ENCODE results near the gene EPHA3. TPM values are rescaled to one million over a fixed set of nuclear protein-coding genes. Genes with fewer than 3 reads are reported as not detected.

Gene EPHA3
- total and polyA plus RNA-seq, 2 donors (not counting 3 experiments of a cell fraction or from before 2014, with no cell fraction given): not detected

DNA sequence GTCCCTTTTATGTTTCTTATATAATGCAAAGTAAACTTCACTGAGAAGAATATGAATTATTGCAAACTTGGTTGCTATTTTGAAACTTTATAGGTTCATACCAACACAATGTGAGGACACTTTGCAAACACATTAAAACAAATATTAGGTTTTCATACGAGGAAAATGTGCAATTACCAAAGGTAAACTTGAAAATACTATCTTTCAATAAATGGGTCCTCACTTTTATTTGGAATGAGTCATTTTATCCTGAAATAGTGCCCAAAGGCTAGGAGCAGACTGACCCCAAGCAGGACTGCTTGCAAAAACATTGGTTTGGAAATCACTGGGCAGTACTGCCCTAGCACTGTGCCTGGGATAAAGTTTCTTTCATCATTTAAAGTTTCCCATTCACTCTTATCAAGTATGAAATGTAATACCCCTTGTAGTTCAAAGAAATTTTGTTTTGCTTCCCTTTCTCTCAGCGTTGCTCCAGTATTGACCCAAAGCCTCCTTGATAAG lies 396.5 kb downstream of the EPHA3 start:
- no peak overlapping the region for H3K4me3 ChIP-seq (replicated peaks in 1 of 3; ENCODE audit: insufficient read depth in 1 of 3, low read depth in 1 of 3, low read length in 3 of 3)
- no peak overlapping the region for H3K9ac ChIP-seq (replicated peaks; ENCODE audit: extremely low read depth, insufficient read depth, low read length)
- no peak for FAIRE-seq
- TF ChIP-seq FOS (IDR thresholded peaks at IDR 0.05; ENCODE audit: borderline replicate concordance, insufficient read depth, low read length) (no peak), MYC (IDR thresholded peaks at IDR 0.05; ENCODE audit: low read depth, low read length) (no peak), EZH2 (IDR thresholded peaks at IDR 0.05; ENCODE audit: borderline replicate concordance, low read depth, low read length, severe bottlenecking) (no peak), JUN (IDR thresholded peaks at IDR 0.05; ENCODE audit: borderline replicate concordance, insufficient read depth, insufficient read length, low read depth) (no peak), POLR2AphosphoS5 (IDR thresholded peaks at IDR 0.05; ENCODE audit: insufficient read depth, low read depth, low read length) (no peak)
- TF ChIP-seq, protein P1, sequence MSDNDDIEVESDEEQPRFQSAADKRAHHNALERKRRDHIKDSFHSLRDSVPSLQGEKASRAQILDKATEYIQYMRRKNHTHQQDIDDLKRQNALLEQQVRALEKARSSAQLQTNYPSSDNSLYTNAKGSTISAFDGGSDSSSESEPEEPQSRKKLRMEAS (IDR thresholded peaks at IDR 0.05; ENCODE audit: insufficient read depth, insufficient read length): no peak
- TF ChIP-seq, protein P2, sequence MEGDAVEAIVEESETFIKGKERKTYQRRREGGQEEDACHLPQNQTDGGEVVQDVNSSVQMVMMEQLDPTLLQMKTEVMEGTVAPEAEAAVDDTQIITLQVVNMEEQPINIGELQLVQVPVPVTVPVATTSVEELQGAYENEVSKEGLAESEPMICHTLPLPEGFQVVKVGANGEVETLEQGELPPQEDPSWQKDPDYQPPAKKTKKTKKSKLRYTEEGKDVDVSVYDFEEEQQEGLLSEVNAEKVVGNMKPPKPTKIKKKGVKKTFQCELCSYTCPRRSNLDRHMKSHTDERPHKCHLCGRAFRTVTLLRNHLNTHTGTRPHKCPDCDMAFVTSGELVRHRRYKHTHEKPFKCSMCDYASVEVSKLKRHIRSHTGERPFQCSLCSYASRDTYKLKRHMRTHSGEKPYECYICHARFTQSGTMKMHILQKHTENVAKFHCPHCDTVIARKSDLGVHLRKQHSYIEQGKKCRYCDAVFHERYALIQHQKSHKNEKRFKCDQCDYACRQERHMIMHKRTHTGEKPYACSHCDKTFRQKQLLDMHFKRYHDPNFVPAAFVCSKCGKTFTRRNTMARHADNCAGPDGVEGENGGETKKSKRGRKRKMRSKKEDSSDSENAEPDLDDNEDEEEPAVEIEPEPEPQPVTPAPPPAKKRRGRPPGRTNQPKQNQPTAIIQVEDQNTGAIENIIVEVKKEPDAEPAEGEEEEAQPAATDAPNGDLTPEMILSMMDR (IDR thresholded peaks at IDR 0.05; ENCODE audit: extremely low read depth in 1 of 2, insufficient read depth in 1 of 2, low read depth in 1 of 2, low read length in 2 of 2): no peak
- H3K9me1 ChIP-seq (replicated peaks; ENCODE audit: control insufficient read depth, extremely low read depth, insufficient read depth, low read length): no peaks in the 10 kb centered on the region
- no peak overlapping the region for H3K4me2 ChIP-seq (ENCODE audit: insufficient read depth, low read length)
- H3K27ac ChIP-seq (ENCODE audit: insufficient read depth, low read depth, low read length): no peak overlapping the region
- DNase-seq (ENCODE audit: low read depth, low spot score): no peak
- BruUV-seq (replicated peaks): no TSS peak
- no peaks in the 10 kb centered on the region for H3K4me1 ChIP-seq (ENCODE audit: control insufficient read depth, extremely low read depth, insufficient read depth, low read length)
- intact Hi-C loops (cut with micrococcal nuclease) (no loop called here), dilution Hi-C loops (cut with MboI; ENCODE audit: extremely low pct_ligation_motif_present, low sequenced_read_pairs) (no loop called here)
- no peaks in the 10 kb centered on the region for H4K20me1 ChIP-seq (replicated peaks; ENCODE audit: control insufficient read depth, extremely low read depth, insufficient read depth, low read length)
- ChIA-PET POLR2A (no interaction called here), CTCF (no interaction called here)
- H2AFZ ChIP-seq (ENCODE audit: low read depth, low read length): no peak overlapping the region
- no peaks in the 10 kb centered on the region for H3K9me3 ChIP-seq (replicated peaks; ENCODE audit: control insufficient read depth, insufficient read depth, low read length)
- no peaks in the 10 kb centered on the region for H3K36me3 ChIP-seq (ENCODE audit: control insufficient read depth in 2 of 2, extremely low read depth in 1 of 2, insufficient read depth in 2 of 2, low read length in 2 of 2)
- H3K79me2 ChIP-seq (ENCODE audit: control insufficient read depth, insufficient read depth, low read length): no peaks in the 10 kb centered on the region
- no peaks in the 10 kb centered on the region for H3K27me3 ChIP-seq (ENCODE audit: control insufficient read depth in 2 of 2, insufficient read depth in 2 of 2, low read length in 2 of 2)
